HUES6 (cell line): ENCODE results near the gene KRTAP4-12.
"Not testable (repeated sequence)": the region's sequence is repeated elsewhere in the genome, so short reads cannot be mapped to it uniquely, and the experiment has no call there.

Experiments
- H3K27ac ChIP-seq: 2 replicates; pipeline ENCODE4 v1.7.0; 2013; ENCODE audit warnings: low read depth, mild to moderate bottlenecking, low read length, inconsistent platforms
- H3K27me3 ChIP-seq: 2 replicates; pipeline ENCODE4 v1.6.1; 2013; ENCODE audit warnings: low read length; ENCODE audit not compliant: control insufficient read depth, insufficient read depth
- H3K36me3 ChIP-seq: 2 replicates; pipeline ENCODE4 v1.6.1; 2013; ENCODE audit warnings: low read length; ENCODE audit not compliant: control insufficient read depth, insufficient read depth
- H3K4me1 ChIP-seq: 2 replicates; pipeline ENCODE4 v1.6.1; 2013; ENCODE audit warnings: low read length; ENCODE audit not compliant: control insufficient read depth, insufficient read depth
- H3K4me3 ChIP-seq: 2 replicates; pipeline ENCODE4 v1.5.1; 2013; ENCODE audit warnings: low read depth, low read length
- H3K9ac ChIP-seq: one replicate; pipeline ENCODE4 v1.6.1; 2013; ENCODE audit warnings: mild to moderate bottlenecking, low read length
- H3K9me3 ChIP-seq: 2 replicates; pipeline ENCODE4 v1.6.1; 2013; ENCODE audit warnings: low read depth, low read length; ENCODE audit not compliant: control insufficient read depth, insufficient read depth

The KRTAP4-12 gene

DNA sequence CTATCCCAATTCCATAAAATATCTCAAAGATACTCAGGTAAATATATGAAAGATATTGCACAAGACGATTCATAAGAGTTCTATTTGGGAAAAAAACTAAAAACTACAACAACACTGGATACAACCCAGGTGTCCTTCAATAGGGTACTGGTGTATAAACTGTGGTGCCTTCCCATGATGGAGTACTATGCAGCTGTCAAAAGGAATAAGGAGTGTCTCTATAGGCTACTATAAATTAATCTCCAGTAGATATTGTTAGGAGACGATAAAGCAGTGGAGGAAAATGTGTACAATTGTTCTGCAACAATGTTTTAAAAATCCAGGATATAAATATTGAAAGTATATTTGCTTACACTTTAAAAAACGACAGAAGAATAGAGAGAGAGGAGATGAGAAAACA, 2.4 kb upstream of the KRTAP4-12 start:
- Histone ChIP-seq H3K27me3 (no peaks in the 10 kb centered on the region), H3K4me1 (no peaks in the 10 kb centered on the region), H3K9ac (no peak overlapping the region), H3K36me3 (no peaks in the 10 kb centered on the region), H3K9me3 (no peaks in the 10 kb centered on the region), H3K27ac (no peak overlapping the region), H3K4me3 (no peak overlapping the region)

DNA sequence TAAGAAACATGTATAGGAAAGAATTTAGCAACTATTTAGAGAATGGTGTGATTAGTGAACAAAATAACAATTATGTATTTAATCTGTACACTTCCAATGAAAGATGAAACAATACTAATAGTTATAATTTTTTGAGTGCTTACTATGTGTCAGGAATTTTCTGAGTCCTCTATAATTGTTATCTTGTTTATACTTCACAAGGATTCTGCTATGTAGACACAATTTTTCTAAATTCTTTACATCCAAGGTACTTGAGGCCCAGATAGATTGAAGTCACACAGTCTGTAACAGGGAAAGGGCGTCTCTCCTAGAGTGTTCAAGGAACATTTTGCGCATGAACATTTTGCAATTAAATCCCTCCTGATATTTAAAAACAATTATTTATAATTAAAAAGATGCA, 1.1 kb upstream of the KRTAP4-12 start:
- Histone ChIP-seq H3K27me3 (no peaks in the 10 kb centered on the region), H3K4me1 (no peaks in the 10 kb centered on the region), H3K9me3 (no peaks in the 10 kb centered on the region), H3K4me3 (no peak overlapping the region), H3K27ac (no peak overlapping the region), H3K9ac (no peak overlapping the region), H3K36me3 (no peaks in the 10 kb centered on the region)

DNA sequence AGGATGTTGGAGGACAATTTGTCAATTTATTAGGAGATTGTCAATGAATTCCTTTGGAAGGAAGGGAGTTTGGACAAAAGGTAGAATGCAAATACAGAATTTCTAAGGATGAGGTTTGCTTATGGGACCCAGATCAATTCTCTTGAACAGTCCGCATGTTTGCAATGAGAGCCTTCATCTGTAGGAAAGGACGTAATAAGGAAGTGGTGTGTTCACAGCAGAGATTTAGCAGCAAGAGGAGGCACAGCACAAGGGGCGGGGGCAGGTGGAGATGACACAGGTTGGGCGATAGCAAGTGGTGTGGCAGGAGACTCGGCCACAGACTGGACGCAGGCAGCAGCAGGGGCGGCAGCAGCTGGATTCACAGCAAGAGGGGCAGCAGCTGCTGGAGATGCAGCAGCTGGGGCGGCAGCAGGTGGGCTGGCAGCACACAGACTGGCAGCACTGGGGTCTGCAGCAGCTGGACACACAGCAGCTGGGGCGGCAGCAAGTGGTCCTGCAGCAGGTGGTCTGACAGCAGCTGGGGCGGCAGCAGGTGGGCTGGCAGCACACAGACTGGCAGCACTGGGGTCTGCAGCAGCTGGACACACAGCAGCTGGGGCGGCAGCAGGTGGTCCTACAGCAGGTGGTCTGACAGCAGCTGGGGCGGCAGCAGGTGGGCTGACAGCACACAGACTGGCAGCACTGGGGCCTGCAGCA, 541 bp downstream of the KRTAP4-12 start:
- not testable (repeated sequence) for H3K36me3 ChIP-seq, H3K9me3 ChIP-seq, H3K27ac ChIP-seq, H3K9ac ChIP-seq, H3K4me3 ChIP-seq, H3K27me3 ChIP-seq, H3K4me1 ChIP-seq

DNA sequence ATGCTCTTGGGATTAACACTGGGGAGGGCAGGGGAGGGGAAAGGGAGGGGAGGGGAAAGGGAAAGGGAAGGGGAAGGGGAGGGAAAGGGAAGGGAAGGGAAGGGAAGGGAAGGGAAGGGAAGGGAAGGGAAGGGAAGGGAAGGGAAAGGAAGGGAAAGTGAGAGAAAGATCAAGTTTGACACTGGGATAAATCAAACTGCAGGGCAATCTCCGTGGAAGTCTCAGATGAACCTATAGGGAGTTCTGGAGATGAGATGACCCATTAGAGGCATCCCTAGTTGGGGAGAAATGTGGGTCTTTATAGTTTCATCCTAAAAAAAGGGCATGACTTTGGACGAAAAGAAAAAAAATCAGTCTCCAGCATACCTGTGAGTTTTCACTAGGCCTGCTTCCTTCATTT, 2.2 kb downstream of the KRTAP4-12 start:
- Histone ChIP-seq H3K9me3 (no peaks in the 10 kb centered on the region), H3K27me3 (no peaks in the 10 kb centered on the region), H3K4me1 (no peaks in the 10 kb centered on the region), H3K4me3 (no peak overlapping the region), H3K27ac (no peak overlapping the region), H3K36me3 (no peaks in the 10 kb centered on the region), H3K9ac (no peak overlapping the region)

DNA sequence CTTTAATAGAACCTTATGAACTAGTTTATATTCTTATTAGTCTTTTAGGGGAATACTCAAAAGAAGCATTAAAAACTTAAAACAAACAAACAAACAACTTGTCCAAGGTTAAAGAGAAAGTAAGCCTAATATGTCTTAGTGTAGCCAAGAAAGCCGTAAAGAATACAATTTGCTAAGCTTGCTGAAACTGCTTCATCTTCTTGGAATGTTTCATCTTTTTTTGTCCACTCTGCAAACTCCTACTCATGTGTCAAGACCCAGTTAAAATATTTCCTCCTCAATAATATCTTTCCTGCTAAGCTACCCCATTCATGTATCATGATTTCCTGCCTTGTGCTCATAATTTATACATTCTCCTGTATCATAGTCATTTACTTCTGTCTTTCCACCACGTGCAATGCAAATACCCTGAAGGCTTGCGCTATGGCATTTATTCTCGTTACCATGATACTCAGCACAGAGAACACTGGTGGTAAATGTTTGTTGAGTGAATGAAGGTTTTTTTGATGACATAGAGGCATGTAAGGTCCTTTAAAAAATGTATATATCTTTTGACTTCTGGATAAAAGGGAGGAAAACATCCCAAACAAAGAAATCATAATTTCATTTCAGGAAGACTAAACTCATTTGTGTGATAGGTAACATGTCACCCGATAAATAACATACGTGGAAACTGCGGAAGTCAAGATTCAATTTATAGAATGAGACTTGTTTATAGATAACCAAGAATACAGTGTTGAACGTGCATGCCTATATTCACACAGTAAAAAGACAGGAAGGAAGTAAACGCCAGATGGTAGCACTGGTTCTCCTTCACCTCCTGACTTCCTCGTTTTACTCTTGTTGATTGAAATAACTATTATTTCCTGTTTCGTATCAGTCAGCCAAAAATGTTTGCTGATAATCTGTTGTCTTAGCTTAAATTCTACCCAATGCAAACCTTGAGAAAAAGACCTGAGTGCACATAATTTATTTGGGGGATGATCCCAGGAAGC, 4.0 kb downstream of the KRTAP4-12 start:
- H3K27me3 ChIP-seq, H3K4me3 ChIP-seq, H3K4me1 ChIP-seq, H3K9me3 ChIP-seq, H3K27ac ChIP-seq, H3K9ac ChIP-seq, H3K36me3 ChIP-seq: not testable (repeated sequence)

DNA sequence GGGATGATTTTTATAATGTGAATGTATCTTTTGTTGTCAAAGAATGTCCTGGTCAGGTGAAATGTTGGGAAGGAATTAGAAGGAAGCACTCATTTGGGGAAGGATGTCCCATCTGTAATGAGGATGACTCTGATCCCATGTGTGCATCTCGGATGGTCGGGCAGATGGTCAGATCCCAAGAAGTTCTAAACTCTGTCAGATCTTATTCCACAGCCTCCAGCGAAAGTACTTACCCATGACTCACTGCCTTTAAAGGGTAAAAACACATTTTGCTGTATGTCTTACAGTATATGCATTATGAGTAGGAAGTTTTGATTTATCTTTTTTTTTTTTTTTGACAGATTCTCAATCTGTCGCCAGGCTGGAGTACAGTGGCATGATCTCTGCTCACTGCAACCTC, 5.3 kb downstream of the KRTAP4-12 start:
- no peak overlapping the region for H3K9ac ChIP-seq

DNA sequence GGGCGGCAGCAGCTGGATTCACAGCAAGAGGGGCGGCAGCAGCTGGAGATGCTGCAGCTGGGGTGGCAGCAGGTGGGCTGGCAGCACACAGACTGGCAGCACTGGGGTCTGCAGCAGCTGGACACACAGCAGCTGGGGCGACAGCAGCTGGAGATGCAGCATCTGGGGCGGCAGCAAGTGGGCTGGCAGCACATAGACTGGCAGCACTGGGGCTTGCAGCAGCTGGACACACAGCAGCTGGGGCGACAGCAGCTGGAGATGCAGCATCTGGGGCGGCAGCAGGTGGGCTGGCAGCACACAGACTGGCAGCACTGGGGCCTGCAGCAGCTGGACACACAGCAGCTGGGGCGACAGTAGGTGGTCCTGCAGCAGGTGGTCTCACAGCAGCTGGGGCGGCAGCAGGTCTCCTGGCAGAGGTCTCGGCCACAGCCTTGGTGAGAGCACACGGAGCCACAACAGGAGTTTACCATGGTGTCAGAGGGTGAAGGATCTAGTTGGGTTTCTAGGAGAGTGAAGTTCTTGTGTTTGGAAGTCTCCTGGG, 6.1 kb downstream of the KRTAP4-12 start, which contains the start of gene KRTAP4-11:
Gene KRTAP4-11 (minus strand): TSS at position 528 of the 541 bp plus-strand sequence. CDS start 58 bp downstream, at position 470.
- not testable (repeated sequence) for H3K27me3 ChIP-seq, H3K36me3 ChIP-seq, H3K9ac ChIP-seq, H3K4me1 ChIP-seq, H3K4me3 ChIP-seq, H3K27ac ChIP-seq
- peaks cover 12% of the 10 kb centered on the region for H3K9me3 ChIP-seq

More for the DNA sequence above, 5.3 kb downstream of the KRTAP4-12 start:
- no peaks in the 10 kb centered on the region for H3K4me1 ChIP-seq
- H3K9me3 ChIP-seq = peaks cover 8% of the 10 kb centered on the region
- no peaks in the 10 kb centered on the region for H3K27me3 ChIP-seq
- H3K4me3 ChIP-seq = no peak overlapping the region
- no peaks in the 10 kb centered on the region for H3K36me3 ChIP-seq
- H3K27ac ChIP-seq = no peak overlapping the region

DNA sequence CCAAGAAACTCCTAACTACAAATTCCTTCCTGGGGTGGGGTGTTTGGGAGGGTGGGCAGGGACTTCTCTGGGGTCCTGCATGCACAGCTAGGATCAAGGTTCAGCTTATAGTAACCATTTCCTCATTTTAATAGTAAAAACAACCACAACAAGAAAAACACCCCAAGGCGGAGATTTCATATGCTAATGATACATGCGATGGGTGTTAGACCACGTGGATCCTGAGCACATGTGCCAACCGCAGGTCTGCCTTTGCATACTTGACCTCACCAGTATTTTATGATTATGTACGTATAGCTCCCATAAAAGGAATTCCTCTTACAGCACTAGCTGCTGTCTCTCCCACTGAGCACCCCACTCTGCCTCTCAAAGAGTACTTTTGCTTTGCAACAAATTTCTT, 7.7 kb downstream of the KRTAP4-12 start:
- H3K27me3 ChIP-seq = no peaks in the 10 kb centered on the region
- no peaks in the 10 kb centered on the region for H3K4me1 ChIP-seq
- peaks cover 22% of the 10 kb centered on the region for H3K9me3 ChIP-seq
- H3K36me3 ChIP-seq = no peaks in the 10 kb centered on the region
- no peak overlapping the region for H3K27ac ChIP-seq
- no peak overlapping the region for H3K9ac ChIP-seq
- H3K4me3 ChIP-seq = no peak overlapping the region

DNA sequence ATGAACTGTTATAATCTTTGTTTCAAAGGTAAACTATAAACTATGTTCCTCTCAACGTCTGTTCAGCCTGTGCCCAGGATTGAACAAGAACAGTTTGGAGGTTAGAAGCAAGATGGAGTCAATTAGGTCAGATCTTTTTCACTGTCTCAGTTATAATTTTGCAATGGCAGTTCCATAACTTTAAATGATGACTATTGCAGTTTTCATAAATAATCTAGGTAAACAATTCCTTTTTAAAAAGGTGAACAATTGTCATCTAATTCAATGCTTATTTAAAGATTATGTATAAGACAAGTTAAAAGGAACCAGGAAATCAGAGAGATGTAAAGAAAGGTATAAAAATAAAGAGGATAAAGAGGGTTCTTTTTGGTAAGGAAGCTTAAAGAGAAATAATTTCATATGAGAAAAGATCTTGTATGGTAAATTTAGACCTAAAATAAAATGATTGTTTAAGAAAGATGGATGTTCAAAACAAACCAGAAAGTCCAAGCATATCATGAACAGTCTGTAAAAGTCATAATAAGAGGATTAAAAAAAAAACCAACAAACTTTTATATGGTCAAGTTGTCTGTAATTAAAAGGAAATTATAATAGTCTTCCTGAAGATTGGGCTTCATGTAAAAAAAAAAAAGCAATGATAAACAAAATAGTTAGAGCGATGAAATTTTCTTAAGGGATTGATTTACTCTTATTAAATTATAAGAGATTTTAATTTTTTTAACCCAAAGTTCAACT, 12.7 kb downstream of the KRTAP4-12 start:
- no peaks in the 10 kb centered on the region for H3K36me3 ChIP-seq
- H3K9me3 ChIP-seq = peaks cover 27% of the 10 kb centered on the region
- H3K4me3 ChIP-seq = no peak overlapping the region
- H3K27ac ChIP-seq = no peak overlapping the region
- H3K9ac ChIP-seq = no peak overlapping the region
- H3K27me3 ChIP-seq = no peaks in the 10 kb centered on the region
- H3K4me1 ChIP-seq = peaks cover 8% of the 10 kb centered on the region; the same call in 1 of the 2 replicates

DNA sequence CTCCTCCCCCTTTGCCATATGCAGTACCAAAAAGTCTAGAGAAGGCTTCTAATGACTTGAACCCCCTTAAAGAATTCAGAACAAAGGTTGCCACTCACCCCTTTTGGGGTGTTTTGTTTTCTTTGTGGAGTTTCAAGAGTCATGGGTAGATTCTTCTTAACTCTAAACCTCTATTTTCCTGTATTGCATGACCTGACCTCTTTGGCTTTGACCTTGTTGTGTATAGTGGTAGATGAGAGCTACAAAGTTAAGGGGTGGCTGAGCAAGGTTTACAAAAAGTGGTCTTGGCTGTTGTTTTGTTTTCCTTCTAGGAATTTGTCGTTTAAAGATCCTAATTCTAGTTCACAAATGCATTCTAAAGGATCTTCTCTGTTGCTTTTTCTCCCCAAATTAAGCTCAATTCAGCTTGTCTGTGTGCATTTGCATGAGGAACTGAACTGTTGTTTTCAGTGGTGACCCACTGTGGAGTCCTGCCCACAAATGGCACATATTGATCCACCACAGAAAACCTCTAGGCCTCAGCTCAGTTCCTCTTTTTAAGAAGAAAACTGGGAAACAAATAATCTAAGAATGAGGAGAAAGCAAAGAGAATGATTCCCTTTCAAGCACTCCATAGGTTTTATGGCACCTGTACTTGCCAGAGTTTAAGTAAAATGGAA, 15.1 kb downstream of the KRTAP4-12 start:
- H3K4me3 ChIP-seq, H3K27me3 ChIP-seq, H3K27ac ChIP-seq, H3K9ac ChIP-seq, H3K4me1 ChIP-seq, H3K36me3 ChIP-seq: not testable (repeated sequence)
- peaks cover 20% of the 10 kb centered on the region for H3K9me3 ChIP-seq
